Measurements from ENCODE around the gene NMB. TPM values are rescaled to one million over a fixed set of nuclear protein-coding genes. Genes with fewer than 3 reads are reported as not detected.

NMB gene
- total RNA-seq, 1 donor from 2014 or later, result 14.3 TPM

DNA sequence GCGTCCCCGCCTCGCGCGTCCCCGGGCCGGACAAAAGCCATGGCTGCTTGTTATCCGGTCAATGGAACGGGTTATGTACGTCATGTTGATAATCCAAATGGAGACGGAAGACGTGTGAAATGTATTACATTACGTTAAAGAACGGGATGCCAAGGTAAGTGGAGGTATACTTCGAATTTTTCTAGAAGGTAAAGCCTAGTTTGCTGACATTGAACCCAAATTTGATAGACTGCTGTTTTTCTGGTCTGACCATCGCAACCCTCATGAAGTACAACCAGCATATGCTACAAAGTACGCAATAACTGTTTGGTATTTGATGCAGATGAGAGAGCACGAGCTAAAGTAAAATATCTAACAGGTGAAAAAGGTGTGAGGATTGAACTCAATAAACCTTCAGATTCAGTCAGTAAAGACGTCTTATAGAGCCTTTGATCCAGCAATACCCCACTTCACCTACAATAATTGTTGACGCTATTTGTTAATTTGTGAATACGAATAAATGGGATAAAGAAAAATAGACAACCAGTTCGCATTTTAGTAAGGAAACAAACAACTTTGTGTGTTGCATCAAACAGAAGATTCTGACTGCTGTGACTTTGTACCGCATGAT is 23.7 kb downstream of the NMB start:
- no peak for DNase-seq (ENCODE audit: low spot score)
- TF ChIP-seq, protein P1, sequence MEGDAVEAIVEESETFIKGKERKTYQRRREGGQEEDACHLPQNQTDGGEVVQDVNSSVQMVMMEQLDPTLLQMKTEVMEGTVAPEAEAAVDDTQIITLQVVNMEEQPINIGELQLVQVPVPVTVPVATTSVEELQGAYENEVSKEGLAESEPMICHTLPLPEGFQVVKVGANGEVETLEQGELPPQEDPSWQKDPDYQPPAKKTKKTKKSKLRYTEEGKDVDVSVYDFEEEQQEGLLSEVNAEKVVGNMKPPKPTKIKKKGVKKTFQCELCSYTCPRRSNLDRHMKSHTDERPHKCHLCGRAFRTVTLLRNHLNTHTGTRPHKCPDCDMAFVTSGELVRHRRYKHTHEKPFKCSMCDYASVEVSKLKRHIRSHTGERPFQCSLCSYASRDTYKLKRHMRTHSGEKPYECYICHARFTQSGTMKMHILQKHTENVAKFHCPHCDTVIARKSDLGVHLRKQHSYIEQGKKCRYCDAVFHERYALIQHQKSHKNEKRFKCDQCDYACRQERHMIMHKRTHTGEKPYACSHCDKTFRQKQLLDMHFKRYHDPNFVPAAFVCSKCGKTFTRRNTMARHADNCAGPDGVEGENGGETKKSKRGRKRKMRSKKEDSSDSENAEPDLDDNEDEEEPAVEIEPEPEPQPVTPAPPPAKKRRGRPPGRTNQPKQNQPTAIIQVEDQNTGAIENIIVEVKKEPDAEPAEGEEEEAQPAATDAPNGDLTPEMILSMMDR (IDR thresholded peaks at IDR 0.05; ENCODE audit: unreplicated experiment), result no peak
- Mint-ChIP-seq H3K9me3 (ENCODE audit: unreplicated experiment) (no peaks in the 10 kb centered on the region), H3K36me3 (ENCODE audit: low read depth, unreplicated experiment) (peaks cover 22% of the 10 kb centered on the region), H3K4me1 (ENCODE audit: unreplicated experiment) (peaks cover 27% of the 10 kb centered on the region), H3K27ac (ENCODE audit: unreplicated experiment) (peak overlapping the region; percentile 37), H3K27me3 (ENCODE audit: unreplicated experiment) (peaks cover 9% of the 10 kb centered on the region), H3K4me3 (ENCODE audit: unreplicated experiment) (peak overlapping the region; percentile 88)

DNA sequence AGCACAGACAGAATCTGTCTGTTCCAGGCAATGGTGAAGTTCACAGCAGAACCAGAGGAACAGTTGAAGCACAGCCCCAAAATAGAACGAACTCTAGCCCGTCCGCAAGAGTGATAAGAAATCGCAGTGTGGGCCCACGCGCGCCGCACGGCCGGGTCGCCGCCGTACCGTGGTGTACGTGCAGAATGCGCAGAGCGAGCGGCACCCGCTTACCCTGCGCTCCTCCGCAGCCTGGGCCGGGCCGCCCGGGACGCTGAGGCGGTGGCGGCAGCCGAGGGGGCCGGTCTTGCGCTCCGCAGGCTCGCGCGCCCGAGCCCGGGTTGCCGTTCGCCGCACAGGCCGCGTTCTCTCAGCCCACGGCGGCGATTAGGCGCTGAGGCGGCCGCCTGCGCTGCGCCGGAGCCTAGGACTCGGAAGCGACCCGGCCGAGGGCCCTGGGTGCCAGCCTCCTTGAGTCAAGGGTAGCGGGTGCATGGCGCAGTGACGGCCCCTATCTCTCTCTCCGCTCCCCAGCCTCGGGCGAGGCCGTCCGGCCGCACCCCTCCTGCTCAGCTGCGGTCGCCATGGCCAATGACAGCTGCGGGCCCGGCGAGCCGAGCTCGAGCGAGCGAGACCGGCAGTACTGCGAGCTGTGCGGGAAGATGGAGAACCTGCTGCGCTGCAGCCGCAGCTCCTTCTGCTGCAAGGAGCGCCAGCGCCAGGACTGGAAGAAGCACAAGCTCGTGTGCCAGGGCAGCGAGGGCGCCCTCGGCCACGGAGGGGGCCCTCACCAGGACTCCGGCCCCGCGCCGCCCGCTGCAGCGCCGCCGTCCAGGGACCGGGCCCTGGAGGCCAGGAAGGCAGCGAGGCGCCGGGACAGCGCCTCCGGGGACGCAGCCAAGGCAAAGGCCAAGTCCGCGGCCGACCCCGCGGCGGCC is 24.4 kb downstream of the NMB start:
- Mint-ChIP-seq H3K36me3 (ENCODE audit: low read depth, unreplicated experiment) (peaks cover 18% of the 10 kb centered on the region), H3K4me1 (ENCODE audit: unreplicated experiment) (peaks cover 27% of the 10 kb centered on the region), H3K4me3 (ENCODE audit: unreplicated experiment) (peak overlapping the region; percentile 96), H3K9me3 (ENCODE audit: unreplicated experiment) (no peaks in the 10 kb centered on the region), H3K27me3 (ENCODE audit: unreplicated experiment) (peaks cover 9% of the 10 kb centered on the region), H3K27ac (ENCODE audit: unreplicated experiment) (peak overlapping the region; percentile 57)
- TF ChIP-seq, protein P1 (IDR thresholded peaks at IDR 0.05; ENCODE audit: unreplicated experiment), result no peak
- peak; percentile 61 for DNase-seq (ENCODE audit: low spot score)

DNA sequence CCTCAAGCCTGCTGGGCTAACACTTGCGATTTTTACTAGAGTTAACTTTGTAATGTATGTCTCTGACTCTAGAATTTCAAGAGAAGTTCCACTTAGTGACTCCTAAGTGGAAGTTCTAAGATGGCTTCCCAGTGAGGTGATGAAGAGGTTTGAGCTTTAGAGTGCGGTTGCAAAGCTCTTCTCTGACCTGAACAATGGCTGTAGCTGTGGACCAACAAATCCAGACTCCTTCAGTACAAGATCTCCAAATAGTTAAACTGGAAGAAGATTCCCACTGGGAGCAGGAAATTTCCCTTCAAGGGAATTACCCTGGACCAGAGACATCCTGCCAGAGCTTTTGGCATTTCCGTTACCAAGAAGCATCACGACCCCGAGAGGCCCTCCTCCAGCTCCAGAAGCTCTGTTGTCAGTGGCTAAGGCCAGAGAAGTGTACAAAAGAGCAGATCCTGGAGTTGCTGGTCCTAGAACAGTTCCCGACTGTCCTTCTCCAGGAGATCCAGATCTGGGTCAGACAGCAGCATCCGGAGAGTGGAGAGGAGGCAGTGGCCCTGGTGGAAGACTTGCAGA is 26.2 kb downstream of the NMB start:
- TF ChIP-seq, protein P1 (IDR thresholded peaks at IDR 0.05; ENCODE audit: unreplicated experiment), result no peak
- peak overlapping the region; percentile 92 for H3K27ac Mint-ChIP-seq (ENCODE audit: unreplicated experiment)
- H3K27me3 Mint-ChIP-seq (ENCODE audit: unreplicated experiment), result peaks cover 7% of the 10 kb centered on the region
- no peak for DNase-seq (ENCODE audit: low spot score)
- no peaks in the 10 kb centered on the region for H3K9me3 Mint-ChIP-seq (ENCODE audit: unreplicated experiment)
- peaks cover 27% of the 10 kb centered on the region for H3K4me1 Mint-ChIP-seq (ENCODE audit: unreplicated experiment)
- H3K4me3 Mint-ChIP-seq (ENCODE audit: unreplicated experiment), result peak overlapping the region; percentile 95
- peaks cover 10% of the 10 kb centered on the region for H3K36me3 Mint-ChIP-seq (ENCODE audit: low read depth, unreplicated experiment)

DNA sequence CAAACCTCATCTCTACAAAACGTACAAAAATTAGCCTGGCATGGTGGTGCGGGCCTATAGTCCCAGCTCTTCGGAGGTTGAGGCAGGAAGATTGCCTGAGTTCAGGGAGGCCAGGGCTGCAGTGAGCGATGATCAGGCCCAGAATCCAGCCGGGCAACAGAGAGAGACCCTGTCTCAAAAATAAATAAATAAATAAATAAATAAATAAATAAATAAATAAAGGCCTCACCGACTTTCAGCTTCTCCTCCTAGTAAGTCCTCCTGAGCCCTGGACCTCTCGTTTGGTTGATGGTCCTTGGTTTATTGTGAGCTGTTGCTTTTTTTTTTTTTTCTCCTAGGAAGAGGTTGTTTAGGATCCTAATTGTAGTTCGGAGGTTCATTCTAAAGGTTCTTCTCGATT is 29.0 kb downstream of the NMB start:
- TF ChIP-seq, protein P1 (IDR thresholded peaks at IDR 0.05; ENCODE audit: unreplicated experiment), result no peak
- no peak for DNase-seq (ENCODE audit: low spot score)
- Mint-ChIP-seq H3K27ac (ENCODE audit: unreplicated experiment) (no peak overlapping the region), H3K4me3 (ENCODE audit: unreplicated experiment) (no peak overlapping the region), H3K4me1 (ENCODE audit: unreplicated experiment) (peaks cover 31% of the 10 kb centered on the region), H3K27me3 (ENCODE audit: unreplicated experiment) (peaks cover 5% of the 10 kb centered on the region), H3K36me3 (ENCODE audit: low read depth, unreplicated experiment) (peaks cover 24% of the 10 kb centered on the region), H3K9me3 (ENCODE audit: unreplicated experiment) (no peaks in the 10 kb centered on the region)

All from endothelial cell (in vitro differentiated cells).